Fibroblast of peridontal ligament (primary cell): ENCODE data around the gene RHOU.

Experiments
- DNase-seq: peaks from one replicate; pipeline ENCODE4 v3.0.0-alpha.2; 2010; ENCODE audit errors: extremely low read depth

RHOU gene

GRCh38 chr1:228737601-228738041 is 2.3 kb downstream of the RHOU start:
- no peak for DNase-seq

GRCh38 chr1:228739826-228740225 is 4.5 kb downstream of the RHOU start:
- no peak for DNase-seq

GRCh38 chr1:228740543-228741317 is 5.5 kb downstream of the RHOU start:
- DNase-seq: no peak

- no peak for DNase-seq
These were observed 7.1 kb downstream of the RHOU start for GRCh38 chr1:228742281-228742860.

GRCh38 chr1:228743405-228743804 is 8.1 kb downstream of the RHOU start:
- DNase-seq: no peak

- no peak for DNase-seq
These were observed 9.1 kb downstream of the RHOU start for GRCh38 chr1:228744356-228744755.

GRCh38 chr1:228744918-228745317 is 9.6 kb downstream of the RHOU start:
- DNase-seq: no peak

GRCh38 chr1:228745497-228745896 is 10.2 kb downstream of the RHOU start:
- DNase-seq: no peak

GRCh38 chr1:228747301-228747935 is 12.1 kb downstream of the RHOU start:
- no peak for DNase-seq

- DNase-seq: no peak
These were observed 12.8 kb downstream of the RHOU start for GRCh38 chr1:228748029-228748428.

GRCh38 chr1:228748431-228748830 is 13.2 kb downstream of the RHOU start:
- no peak for DNase-seq

- no peak for DNase-seq
These were observed 14.5 kb downstream of the RHOU start for GRCh38 chr1:228749765-228750164.

GRCh38 chr1:228750915-228751314 is 15.6 kb downstream of the RHOU start:
- no peak for DNase-seq

GRCh38 chr1:228751360-228752098 is 16.2 kb downstream of the RHOU start:
- DNase-seq: no peak

- DNase-seq: no peak
These were observed 17.0 kb downstream of the RHOU start for GRCh38 chr1:228752258-228752657.

- no peak for DNase-seq
These were observed 17.5 kb downstream of the RHOU start for GRCh38 chr1:228752675-228753265.

- no peak for DNase-seq
These were observed 18.0 kb downstream of the RHOU start for GRCh38 chr1:228753287-228753686.

- no peak for DNase-seq
These were observed 18.6 kb downstream of the RHOU start for GRCh38 chr1:228753786-228754360.

- no peak for DNase-seq
These were observed 19.5 kb downstream of the RHOU start for GRCh38 chr1:228754646-228755268.

GRCh38 chr1:228755800-228756199 is 20.5 kb downstream of the RHOU start:
- DNase-seq: no peak

- no peak for DNase-seq
These were observed 21.2 kb downstream of the RHOU start for GRCh38 chr1:228756457-228756856.
